Right renal pelvis (tissue), 4 donors: Measurements from ENCODE around the gene NPPC. TPM values are rescaled to one million over a fixed set of nuclear protein-coding genes. Genes with fewer than 3 reads are reported as not detected.
A peak's percentile ranks its signal among the peaks of the same experiment; 100 is the strongest.
"Not testable (repeated sequence)": the region's sequence is repeated elsewhere in the genome, so short reads cannot be mapped to it uniquely, and the experiment has no call there.

Experiments used
- DNase-seq, 4 donors: peaks; one replicate each; pipeline ENCODE4 v3.0.0-alpha.2; 2013; ENCODE audit warnings: low read depth in 4 of 4, low spot score in 3 of 4, missing footprints in 1 of 4
- polyA plus RNA-seq, 4 donors: library from polyadenylated mRNA; unstranded; fragments of 120-200 nt; gene quantifications; one replicate each; pipeline ENCODE4 v1.2.1, GENCODE V29; 2013; ENCODE audit not compliant: insufficient read length in 4 of 4

NPPC gene
- under 1 TPM; 0.29 to 0.71 (median 0.38) TPM for polyA plus RNA-seq

DNA sequence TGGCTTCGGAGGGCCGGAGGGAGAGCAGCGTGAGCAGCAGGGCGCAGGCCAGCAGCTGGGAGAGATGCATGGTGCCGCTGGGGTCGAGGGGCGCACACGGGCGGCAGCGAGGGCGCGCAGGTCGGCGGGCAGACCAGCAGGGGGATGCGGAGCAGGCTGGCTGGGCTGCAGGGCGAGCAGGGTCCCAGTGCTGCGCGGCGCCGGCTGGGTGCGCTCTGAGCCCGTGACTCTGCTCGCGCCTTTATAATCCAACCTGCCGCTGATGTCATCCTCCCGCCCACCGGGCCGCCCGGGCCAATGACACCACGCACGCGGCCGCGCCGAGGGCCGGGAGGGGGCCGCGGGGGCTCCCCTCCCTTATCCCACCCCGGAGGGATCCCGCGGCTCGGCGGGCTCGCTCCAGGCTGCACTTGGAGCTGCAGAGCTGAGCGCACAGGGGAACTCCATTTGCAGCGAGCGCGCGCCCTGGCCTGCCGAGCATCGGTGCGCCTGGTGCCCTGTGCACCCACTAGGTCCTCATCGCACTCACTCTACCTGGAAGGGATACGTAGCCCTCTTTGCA is at the start of gene NPPC:
Gene NPPC (minus strand): TSS at position 217 of the 562 bp plus-strand sequence. CDS start 147 bp downstream, at position 70.
- peak in 3 of 4 donors; percentile 53 to 69 (median 59) for DNase-seq

- DNase-seq: no peak
These were observed 48.8 kb upstream of the NPPC start for GRCh38 chr2:231975001-231975400.

DNA sequence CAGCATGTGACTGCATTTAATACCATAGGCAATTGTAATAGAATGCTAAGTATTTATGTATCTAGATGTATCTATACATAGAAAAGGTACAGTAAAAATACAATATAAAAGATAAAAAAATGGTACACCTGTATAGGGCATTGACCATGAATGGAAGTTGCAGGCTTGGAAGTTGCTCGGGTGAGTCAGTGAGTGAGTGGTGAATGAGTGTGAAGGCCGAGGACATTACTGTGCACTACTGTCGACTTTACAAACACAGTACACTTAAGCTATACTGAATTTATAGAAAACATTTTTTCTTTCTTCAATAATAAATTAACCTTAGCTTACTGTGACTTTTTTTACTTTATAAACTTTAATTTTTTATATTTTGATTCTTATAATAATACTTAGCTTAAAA is 44.3 kb upstream of the NPPC start:
- DNase-seq: no peak

DNA sequence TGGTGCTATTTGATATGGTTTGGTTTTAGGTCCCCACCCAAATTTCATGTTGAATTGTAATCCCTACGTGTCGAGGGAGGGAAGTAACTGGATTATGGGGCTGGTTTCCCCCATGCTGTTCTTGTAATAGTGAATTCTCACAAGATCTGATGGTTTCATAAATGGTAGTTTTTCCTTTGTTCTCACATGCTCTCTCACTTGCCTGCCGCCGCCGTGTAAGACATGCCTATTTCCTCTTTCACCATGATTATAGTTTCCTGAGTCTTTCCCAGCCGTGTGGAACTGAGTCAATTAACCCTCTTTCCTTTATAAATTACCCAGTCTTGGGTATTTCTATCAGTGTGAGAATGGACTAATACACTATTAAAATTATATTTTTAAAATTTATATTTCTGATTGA is 42.6 kb upstream of the NPPC start:
- no peak for DNase-seq

- DNase-seq: no peak
These were observed 40.7 kb upstream of the NPPC start for GRCh38 chr2:231966886-231967285.

DNA sequence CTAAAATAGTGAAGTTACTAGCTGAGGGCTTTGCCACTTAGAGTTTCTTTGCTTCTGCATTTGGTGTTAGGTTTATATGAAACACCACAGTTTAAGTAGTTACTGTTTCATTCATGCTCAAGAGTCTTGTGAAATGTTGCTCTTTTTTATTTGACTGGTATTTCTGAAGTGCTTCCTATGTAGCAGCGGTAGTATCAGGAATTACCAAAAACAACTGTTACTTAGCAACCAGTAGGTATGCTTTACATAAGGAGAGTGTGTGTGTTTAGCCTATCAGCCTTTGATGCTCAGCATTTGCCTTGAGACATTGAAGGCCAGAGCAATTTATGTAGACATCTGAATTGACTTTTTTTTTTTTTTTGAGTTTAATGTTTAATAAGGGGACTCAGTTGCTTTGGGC is 38.9 kb upstream of the NPPC start:
- no peak for DNase-seq

DNA sequence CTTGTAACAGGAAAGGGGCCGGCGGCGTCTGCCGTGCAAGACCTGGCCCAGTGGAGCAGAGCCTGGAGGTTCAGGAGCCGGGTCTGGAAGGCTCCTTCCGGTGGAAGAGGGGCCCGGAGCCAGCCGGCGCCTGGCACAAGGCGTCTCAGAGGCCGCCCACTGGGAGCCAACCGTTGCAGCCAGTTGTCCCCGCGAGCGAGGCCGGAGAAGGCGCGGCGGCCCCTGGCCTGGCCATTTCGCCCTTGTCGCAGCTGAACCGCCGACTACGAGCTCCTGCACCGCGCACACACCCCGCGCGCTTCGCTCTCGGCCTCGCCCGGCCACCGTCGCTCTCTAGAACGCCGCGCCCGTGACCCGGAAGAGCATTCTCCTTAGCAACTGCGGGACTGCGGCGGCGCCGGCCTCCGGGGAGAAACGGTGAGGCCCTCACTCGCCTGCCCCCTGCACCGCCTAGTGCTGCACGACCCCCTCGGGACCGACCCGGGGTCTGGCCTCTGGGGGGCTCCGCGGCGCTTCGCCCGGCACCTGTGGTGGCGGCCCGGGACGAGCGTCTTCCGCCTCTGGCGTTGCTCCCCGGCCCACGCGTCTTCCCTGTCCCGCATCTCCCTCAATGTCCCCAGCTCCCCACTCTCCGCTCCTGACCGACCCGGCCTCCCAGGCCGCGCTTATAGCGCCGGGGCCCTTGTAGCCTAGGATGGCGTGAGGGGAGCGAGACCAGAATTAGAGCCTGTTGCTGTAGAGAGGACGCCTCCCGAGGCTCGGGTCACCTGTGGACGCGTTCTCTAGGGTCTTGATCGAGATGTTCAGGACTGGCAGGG is 35.4 kb upstream of the NPPC start, which contains the start of gene DIS3L2:
Gene DIS3L2 (plus strand): TSS at position 365 of the 818 bp plus-strand sequence. CDS start 53,215 bp downstream, outside the sequence.
- DNase-seq: peak; percentile 67 to 76 (median 71)

DNA sequence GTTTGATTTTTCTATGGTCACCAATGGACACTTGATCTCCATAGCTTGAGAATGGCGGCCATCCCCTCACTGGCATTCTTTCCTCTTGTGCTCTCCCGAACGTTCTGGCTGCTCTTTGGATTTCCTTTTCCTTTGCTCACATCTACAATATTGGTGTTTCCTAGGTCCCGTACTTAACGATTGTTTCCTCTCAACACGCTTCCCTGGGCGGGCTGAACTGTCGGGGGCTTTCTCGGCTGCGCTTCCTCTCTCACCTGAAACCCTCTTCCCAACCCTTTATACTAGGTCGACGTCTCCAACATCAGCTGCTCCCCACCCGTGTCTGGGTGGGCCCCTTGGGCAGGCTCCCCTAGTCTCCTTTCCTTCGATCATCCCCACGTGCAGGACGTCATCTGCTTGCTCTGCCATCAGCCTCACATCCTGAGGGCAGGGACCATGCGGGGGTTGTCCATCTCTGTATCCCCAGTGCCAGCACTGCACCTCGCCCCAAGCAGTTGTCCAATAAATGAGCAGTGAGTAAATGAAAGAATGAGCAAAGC is 34.7 kb upstream of the NPPC start:
- DNase-seq: no peak

DNA sequence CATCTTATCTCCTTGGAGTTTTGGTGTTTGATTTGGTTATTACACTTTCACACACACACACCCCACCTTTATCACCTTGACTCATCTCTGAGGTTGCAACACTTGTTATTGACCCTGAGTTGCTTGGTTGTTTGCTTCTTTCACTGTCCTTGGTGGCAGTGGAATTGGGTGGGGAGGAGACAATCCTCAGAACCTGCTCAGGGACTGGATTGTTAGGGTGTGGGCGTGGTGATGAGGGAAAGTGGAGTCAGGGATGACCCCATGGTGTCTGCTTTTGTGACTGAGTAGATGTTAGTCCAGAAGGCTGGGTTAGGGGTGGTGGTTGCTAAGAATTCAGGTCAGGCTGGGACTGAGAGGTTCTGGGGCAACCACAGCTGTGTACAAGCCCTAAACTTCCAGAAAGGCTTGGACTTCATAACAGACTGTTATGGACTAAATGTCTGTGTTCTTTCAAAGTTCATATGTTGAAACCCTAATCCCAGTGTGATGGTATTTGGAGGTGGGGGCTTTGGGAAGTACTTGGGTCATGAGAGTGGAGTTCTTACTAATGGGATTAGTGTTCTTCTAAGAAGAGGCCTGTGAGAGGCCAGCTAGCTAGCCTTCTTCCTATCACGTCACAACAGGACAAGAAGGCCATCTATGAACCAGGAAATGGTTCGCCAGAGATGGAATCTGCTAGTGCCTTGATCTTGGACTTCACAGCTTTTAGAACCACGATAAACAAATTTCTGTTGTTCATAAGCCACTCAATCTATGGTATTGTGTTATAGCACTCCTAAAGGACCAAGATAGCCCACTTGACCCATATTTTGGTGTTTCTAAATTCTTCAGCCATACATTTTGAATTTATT is 31.9 kb upstream of the NPPC start:
- no peak for DNase-seq

GRCh38 chr2:231955758-231956472 is 29.7 kb upstream of the NPPC start:
- DNase-seq: no peak

DNA sequence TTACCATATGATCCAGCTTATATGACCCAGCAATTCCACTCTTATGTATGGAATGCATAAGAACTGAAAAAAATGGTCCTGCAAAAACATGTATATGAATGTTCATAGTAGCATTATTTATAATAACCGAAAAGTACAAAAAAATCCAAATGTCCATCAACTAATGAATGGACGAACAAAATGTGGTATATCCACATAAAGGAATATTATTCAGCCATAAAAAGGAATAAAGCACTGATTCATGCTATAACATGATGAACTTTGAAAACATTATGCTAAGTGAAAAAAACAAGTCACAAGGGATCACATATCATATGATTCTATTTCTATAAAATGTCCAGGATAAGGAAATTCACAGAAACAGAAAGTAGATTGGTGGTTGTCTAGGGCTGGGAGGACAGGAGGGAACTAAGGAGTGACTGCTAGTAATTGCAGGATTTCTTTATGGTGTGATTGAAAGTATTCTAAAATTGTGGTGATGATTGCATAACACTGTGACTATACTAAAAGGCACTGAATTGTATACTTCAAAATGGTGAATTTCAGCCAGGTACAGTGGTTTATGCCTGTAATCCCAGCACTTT is 25.3 kb upstream of the NPPC start:
- no peak for DNase-seq

GRCh38 chr2:231947694-231948093 is 21.5 kb upstream of the NPPC start:
- no peak for DNase-seq

DNA sequence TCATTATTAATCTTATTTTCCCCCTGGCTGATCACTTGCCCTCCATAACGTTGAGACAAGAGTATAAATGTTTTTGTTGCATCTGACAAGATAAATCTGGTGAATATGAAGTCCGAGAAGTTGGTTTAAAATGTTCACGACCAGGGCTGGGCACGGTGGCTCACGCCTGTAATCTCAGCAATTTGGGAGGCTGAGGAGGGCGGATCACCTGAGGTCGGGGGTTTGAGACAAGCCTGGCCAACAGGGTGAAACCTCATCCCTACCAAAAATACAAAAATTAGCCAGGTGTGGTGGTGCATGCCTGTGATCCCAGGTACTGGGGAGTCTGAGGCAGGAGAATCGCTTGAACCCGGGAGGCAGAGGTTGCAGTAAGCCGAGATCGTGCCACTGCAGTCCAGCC is 20.9 kb upstream of the NPPC start:
- not testable (repeated sequence) for DNase-seq

DNA sequence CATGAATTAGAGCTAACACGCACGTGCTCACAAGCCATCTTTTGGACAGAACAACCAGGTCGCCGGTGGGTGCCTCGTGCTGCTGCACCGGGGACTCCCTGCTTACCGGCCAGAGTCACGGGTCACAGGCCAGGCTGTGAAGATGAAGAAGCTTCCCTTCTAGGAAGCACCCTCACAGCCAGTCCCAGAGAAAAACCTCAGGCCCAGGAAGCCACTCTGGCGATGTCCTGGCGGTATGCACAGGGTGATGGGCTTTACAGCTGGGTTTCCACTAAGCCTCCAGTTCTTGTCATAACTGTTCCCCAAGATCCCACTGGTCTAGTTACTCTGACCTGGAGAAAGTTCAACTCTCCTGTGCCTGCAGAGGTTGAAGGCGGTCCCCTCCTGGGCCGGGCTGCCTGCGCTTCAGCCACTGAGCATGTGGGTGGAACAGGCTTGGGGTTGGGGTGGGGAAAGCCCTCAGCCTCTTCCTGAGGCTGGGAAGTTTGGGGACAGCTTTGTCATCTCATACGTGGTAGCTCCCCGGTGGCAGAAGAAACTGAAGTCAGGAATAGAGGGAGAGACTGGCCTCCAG is 20.1 kb upstream of the NPPC start:
- no peak for DNase-seq

DNA sequence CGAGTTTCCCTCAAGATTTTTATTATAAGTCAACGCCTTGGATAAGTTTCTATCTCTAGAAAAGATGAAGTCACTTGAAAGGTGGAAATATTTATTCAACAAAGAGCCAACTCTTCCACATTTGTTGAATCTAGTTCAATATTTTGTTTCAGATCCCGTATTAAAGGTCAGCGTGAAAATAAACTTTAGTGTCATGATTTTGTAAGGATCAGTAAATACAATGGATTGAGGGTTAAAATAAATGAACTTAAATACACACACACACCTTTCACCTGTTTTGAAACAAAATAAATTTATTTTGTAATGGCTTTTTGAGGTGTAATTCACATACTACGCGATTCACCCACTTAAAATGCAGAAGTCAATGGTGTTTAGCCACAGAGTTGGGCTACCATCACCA is 16.0 kb upstream of the NPPC start:
- DNase-seq: no peak

DNA sequence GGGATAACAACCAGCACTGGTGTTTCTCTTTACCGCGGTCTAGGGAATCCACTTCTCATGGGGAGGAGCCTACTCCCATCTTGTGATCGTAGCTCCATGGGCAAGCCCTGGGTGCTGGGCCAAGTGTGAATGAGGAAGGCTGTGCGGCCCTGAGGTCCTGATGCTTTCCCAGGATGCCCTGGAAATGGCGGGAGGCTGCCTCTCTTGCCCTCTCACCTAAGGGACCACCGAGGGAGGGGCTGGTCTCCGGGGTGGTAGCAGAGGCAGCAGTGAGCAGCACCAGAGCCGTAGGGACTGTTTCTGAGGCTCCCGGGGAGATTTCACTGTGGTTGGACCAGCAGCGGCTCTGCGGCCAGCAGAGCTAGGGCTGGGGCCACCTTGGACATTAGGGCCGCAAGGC is 15.5 kb upstream of the NPPC start:
- DNase-seq: no peak

DNA sequence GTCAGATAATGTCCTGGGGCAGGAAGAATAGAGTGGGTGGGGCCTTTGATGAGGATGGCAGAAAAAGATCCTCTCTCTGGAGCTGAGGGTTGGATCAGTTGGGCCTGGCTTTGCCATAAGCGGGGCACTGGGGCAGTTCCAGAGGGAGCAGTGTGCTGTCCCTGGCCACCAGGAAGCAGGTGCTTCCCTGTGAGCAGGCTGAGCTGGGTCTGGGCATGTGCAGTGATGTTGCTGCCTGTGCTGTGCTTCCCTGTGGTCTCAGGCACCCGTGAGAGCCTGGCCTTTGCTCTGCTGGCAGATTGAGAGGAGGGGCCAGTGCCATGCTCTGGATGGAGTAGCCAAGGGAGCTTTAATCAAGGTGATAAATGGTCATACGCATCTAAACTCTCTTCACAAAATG is 14.6 kb upstream of the NPPC start:
- no peak for DNase-seq

DNA sequence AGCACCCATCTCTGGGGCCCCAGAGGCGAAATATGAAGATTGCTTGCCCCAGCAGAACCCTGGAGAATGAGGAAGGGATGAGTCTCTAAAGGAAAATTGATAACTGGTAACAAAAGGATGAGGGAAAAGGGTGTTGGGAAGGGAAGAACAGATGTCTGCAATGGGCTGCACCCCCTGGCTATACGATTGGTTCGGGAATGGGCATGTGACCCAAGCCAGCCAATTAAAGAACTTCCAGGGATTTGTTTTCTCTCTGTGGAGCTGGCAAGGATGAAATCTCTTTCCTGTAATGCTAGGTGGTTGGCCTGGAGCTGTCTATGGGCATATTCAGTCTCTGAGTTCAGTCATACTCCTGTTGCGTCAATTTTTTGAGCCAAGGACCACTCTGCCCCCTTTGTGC is 12.8 kb upstream of the NPPC start:
- DNase-seq: no peak

GRCh38 chr2:231937057-231937456 is 10.9 kb upstream of the NPPC start:
- no peak for DNase-seq

DNA sequence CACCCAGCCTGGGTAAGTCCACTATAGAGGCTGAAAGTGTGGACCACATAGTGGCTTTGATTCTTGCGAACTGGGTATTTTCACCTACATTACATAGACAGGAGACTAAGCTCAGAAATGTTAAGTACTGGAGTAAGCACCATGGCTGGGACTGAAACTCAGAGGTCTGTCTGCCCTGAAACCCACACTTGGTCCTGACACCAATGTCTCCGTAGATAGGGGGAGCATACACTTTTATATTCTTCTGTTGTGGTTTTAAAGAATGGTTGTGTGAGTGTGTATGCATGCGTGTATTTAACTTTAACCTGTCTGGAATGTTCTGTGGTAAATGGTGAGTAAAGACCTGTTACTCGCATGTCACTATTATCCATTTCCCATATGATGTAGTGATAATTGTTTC is 10.3 kb upstream of the NPPC start:
- no peak for DNase-seq
